Hepatocyte (in vitro differentiated cells): Measurements from ENCODE around the gene ACCSL. TPM values are rescaled to one million over a fixed set of nuclear protein-coding genes. Genes with fewer than 3 reads are reported as not detected.

Experiments used
- DNase-seq: peaks from one replicate; pipeline ENCODE4 v3.0.0-alpha.2; 2016; ENCODE audit warnings: low spot score
- H2AFZ ChIP-seq: fragments of 200-600 bp; sonication (generic); 2 replicates; pipeline ENCODE4 v1.6.0; 2016; ENCODE audit warnings: antibody characterized with exemption, mild to moderate bottlenecking
- H3K27ac ChIP-seq: fragments of 200-600 bp; sonication (generic); 2 replicates; pipeline ENCODE4 v1.5.1; 2016; ENCODE audit warnings: mild to moderate bottlenecking
- H3K27me3 ChIP-seq: fragments of 200-600 bp; sonication (generic); 2 replicates; pipeline ENCODE4 v1.6.1; 2016
- H3K36me3 ChIP-seq: fragments of 200-600 bp; sonication (generic); replicated peaks from 2 replicates; pipeline ENCODE4 v1.5.1; 2016; ENCODE audit warnings: low read depth; ENCODE audit not compliant: insufficient read depth
- H3K4me1 ChIP-seq: fragments of 200-600 bp; sonication (generic); 2 replicates; pipeline ENCODE4 v1.5.1; 2016; ENCODE audit warnings: mild to moderate bottlenecking, moderate library complexity; ENCODE audit not compliant: insufficient read depth
- H3K4me2 ChIP-seq: fragments of 200-600 bp; sonication (generic); 2 replicates; pipeline ENCODE4 v1.6.0; 2016
- H3K4me3 ChIP-seq: fragments of 200-600 bp; sonication (generic); 2 replicates; pipeline ENCODE4 v1.5.1; 2016; ENCODE audit warnings: mild to moderate bottlenecking
- H3K79me2 ChIP-seq: fragments of 200-600 bp; sonication (generic); 2 replicates; pipeline ENCODE4 v1.6.0; 2017; ENCODE audit warnings: mild to moderate bottlenecking
- H3K9me2 ChIP-seq: fragments of 200-600 bp; sonication (generic); replicated peaks from 2 replicates; pipeline ENCODE4 v1.6.0; 2017; ENCODE audit warnings: mild to moderate bottlenecking; ENCODE audit not compliant: insufficient read depth
- H3K9me3 ChIP-seq: fragments of 200-600 bp; sonication (generic); 2 replicates; pipeline ENCODE4 v1.5.1; 2016; ENCODE audit warnings: low read depth, mild to moderate bottlenecking
- H4K20me1 ChIP-seq: fragments of 200-600 bp; sonication (generic); 2 replicates; pipeline ENCODE4 v1.6.0; 2016; ENCODE audit warnings: mild to moderate bottlenecking; ENCODE audit not compliant: insufficient read depth, poor library complexity, severe bottlenecking
- EZH2 ChIP-seq: fragments of 200-600 bp; sonication (generic); IDR thresholded peaks from 2 replicates; pipeline ENCODE4 v1.6.1; 2016; ENCODE audit warnings: antibody characterized with exemption, mild to moderate bottlenecking, borderline replicate concordance
- EZH2phosphoT487 ChIP-seq: fragments of 200-600 bp; sonication (generic); IDR thresholded peaks from one replicate; pipeline ENCODE4 v1.6.1; 2018; ENCODE audit warnings: antibody characterized with exemption, mild to moderate bottlenecking, low read depth, moderate library complexity; ENCODE audit not compliant: unreplicated experiment, severe bottlenecking
- WGBS: methylation state at CpG from one replicate; pipeline ENCODE4 v1.1.6; 2016; ENCODE audit warnings: low lambda C conversion rate; ENCODE audit errors: missing lambda C conversion rate; 5-methylcytosine and 5-hydroxymethylcytosine counted together
- polyA plus RNA-seq: library from polyadenylated mRNA; unstranded; fragments of >200 nt; fragmentation: Nextera tagmentation; extraction: Ambion mirVana; gene quantifications from 2 replicates; pipeline ENCODE4 v1.2.1, GENCODE V29; 2016
- total RNA-seq: library from RNA; depleted of rRNA; stranded (reverse); fragments of >200 nt; gene quantifications from 2 replicates; pipeline ENCODE4 v1.2.3, GENCODE V29; 2014
- TF ChIP-seq, protein P1 (sequence below): fragments of 200-600 bp; sonication (generic); IDR thresholded peaks from 2 replicates; pipeline ENCODE4 v1.5.1; 2016; ENCODE audit warnings: antibody characterized with exemption, mild to moderate bottlenecking; ENCODE audit not compliant: poor library complexity

ACCSL gene
- total and polyA plus RNA-seq, 2 experiments from 2014 or later, result not detected

DNA sequence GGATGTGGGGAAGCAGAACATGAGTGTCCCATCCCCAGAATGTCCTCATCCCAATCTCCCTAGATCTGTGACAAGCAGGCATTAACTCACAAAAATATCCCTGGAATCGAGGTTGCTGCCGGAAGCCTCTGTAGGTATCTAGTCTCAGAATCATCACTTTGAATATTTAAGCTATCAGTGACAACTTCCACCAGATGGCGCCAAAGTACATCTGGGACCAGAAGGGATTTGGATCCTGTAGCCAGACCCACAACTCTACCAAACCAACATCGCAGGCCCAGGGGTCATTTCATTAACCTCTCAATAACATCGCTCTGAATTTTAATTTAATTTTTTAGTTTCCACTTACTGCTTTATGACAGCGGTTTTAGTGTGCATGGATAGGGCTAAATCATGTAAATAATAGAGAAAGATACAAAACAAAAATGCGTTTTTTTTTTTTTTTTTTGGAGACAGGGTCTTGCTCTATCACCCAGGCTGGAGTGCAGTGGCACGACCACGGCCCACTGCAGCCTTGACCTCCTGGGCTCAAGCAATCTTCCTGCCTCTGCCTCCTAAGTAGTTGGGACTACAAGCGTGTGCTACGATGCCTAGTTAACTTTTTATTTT is 46.6 kb downstream of the ACCSL start:
- H4K20me1 ChIP-seq, result peaks cover 13% of the 10 kb centered on the region
- peaks cover 7% of the 10 kb centered on the region for H3K4me1 ChIP-seq
- DNase-seq, result peak; percentile 90
- no peak overlapping the region for H2AFZ ChIP-seq
- no peak overlapping the region for H3K4me3 ChIP-seq
- no peak overlapping the region for H3K27ac ChIP-seq
- 34% methylated on average over 11 of the region's 11 CpGs for WGBS
- TF ChIP-seq EZH2phosphoT487, result no peak
- no peak for TF ChIP-seq EZH2
- TF ChIP-seq, protein P1, sequence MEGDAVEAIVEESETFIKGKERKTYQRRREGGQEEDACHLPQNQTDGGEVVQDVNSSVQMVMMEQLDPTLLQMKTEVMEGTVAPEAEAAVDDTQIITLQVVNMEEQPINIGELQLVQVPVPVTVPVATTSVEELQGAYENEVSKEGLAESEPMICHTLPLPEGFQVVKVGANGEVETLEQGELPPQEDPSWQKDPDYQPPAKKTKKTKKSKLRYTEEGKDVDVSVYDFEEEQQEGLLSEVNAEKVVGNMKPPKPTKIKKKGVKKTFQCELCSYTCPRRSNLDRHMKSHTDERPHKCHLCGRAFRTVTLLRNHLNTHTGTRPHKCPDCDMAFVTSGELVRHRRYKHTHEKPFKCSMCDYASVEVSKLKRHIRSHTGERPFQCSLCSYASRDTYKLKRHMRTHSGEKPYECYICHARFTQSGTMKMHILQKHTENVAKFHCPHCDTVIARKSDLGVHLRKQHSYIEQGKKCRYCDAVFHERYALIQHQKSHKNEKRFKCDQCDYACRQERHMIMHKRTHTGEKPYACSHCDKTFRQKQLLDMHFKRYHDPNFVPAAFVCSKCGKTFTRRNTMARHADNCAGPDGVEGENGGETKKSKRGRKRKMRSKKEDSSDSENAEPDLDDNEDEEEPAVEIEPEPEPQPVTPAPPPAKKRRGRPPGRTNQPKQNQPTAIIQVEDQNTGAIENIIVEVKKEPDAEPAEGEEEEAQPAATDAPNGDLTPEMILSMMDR, result peak; percentile 78
- no peaks in the 10 kb centered on the region for H3K9me3 ChIP-seq
- H3K4me2 ChIP-seq, result no peak overlapping the region
- H3K36me3 ChIP-seq, result no peaks in the 10 kb centered on the region
- H3K27me3 ChIP-seq, result no peaks in the 10 kb centered on the region
- peaks cover 36% of the 10 kb centered on the region for H3K79me2 ChIP-seq
- H3K9me2 ChIP-seq, result no peaks in the 10 kb centered on the region

DNA sequence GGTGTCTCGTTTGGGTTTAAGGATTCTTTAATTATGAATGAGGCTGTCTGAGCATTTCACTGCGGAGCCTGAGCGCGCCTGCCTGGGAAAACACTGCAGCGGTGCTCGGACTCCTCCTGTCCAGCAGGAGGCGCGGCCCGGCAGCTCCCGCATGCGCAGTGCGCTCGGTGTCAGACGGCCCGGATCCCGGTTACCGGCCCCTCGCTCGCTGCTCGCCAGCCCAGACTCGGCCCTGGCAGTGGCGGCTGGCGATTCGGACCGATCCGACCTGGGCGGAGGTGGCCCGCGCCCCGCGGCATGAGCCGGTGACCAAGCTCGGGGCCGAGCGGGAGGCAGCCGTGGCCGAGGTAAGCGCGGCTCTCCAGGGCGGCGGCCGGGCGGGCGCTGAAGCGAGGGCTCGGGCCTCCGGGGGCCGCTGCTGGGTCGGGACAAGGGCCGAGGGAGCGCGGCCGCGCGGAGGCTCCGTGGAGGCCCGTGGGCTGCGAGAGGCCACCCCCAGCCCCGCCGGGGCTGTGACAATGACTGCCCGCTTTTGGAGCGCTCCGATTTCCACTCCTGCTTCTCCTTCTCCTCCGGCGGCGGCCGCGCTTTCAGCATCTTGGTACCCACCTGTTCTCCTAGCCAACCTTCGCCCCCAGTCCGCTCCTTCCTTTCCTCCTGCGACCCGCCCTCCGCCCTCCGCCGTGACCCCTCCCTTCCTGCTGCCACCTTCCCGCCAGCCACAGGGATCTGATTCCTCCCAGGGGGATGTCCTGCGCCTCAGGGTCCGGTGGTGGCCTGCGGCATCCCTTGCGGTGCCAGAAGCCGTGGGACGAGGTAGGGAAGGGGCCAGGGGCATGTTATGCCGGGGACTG is 48.0 kb downstream of the ACCSL start, which contains the start of gene EXT2:
Gene EXT2, plus strand, starts transcription at position 173 of the 854 bp plus-strand sequence. CDS start 12,035 bp downstream, outside the sequence.
- Histone ChIP-seq H2AFZ (peak within 1 kb of the TSS; percentile 95), H3K9me2 (no peaks in the 10 kb centered on the region), H3K27me3 (no peaks in the 10 kb centered on the region), H3K27ac (peak within 1 kb of the TSS; percentile 86), H3K36me3 (no peaks in the 10 kb centered on the region), H3K9me3 (no peaks in the 10 kb centered on the region), H4K20me1 (peaks cover 13% of the 10 kb centered on the region), H3K4me2 (peak within 1 kb of the TSS; percentile 99), H3K4me3 (peak within 1 kb of the TSS; percentile 99), H3K4me1 (peaks cover 7% of the 10 kb centered on the region), H3K79me2 (peaks cover 49% of the 10 kb centered on the region)
- DNase-seq, result peak; percentile 95
- TF ChIP-seq EZH2phosphoT487, result no peak
- TF ChIP-seq, protein P1, result peak; percentile 84
- under 1% methylated on average over 64 of the region's 83 CpGs for WGBS

- TF ChIP-seq EZH2phosphoT487, result no peak
- no peak for TF ChIP-seq EZH2
- TF ChIP-seq, protein P1, result no peak
- Histone ChIP-seq H3K36me3 (no peaks in the 10 kb centered on the region), H3K9me2 (no peaks in the 10 kb centered on the region), H3K79me2 (peaks cover 58% of the 10 kb centered on the region), H4K20me1 (peaks cover 17% of the 10 kb centered on the region), H2AFZ (peak overlapping the region; percentile 95), H3K4me2 (peak overlapping the region; percentile 99), H3K27ac (peak overlapping the region; percentile 86), H3K4me1 (peaks cover 7% of the 10 kb centered on the region), H3K27me3 (no peaks in the 10 kb centered on the region), H3K4me3 (peak overlapping the region; percentile 99), H3K9me3 (no peaks in the 10 kb centered on the region)
- WGBS, result 32% methylated on average over 4 of the region's 18 CpGs
- peak; percentile 14 for DNase-seq
Measured at GRCh38 chr11:44096360-44097185, 48.8 kb downstream of the ACCSL start.
